Spleen (tissue), 11 donors: ENCODE data around the gene ATP8A2. TPM values are rescaled to one million over a fixed set of nuclear protein-coding genes. Genes with fewer than 3 reads are reported as not detected.

ENCODE experiments used
- DNase-seq: peaks from one replicate; pipeline ENCODE4 v3.0.0-alpha.2; 2020
- H3K27ac ChIP-seq, 8 donors: fragments of 200-600 bp; sonication (generic) in 7 of 8; 1 replicate in 4 of 8; 2 replicates in 4 of 8; pipeline versions ENCODE4 v1.5.0 to v1.8.0; 2016 to 2021; ENCODE audit warnings: inconsistent platforms in 4 of 8, mild to moderate bottlenecking in 4 of 8, moderate library complexity in 1 of 8
- H3K27me3 ChIP-seq, 7 donors: fragments of 200-600 bp; sonication (generic) in 6 of 7; replicated peaks in 1 of 7; 1 replicate in 4 of 7; 2 replicates in 3 of 7; pipeline versions ENCODE4 v1.5.0 to v1.8.0; 2016 to 2021; ENCODE audit warnings: inconsistent platforms in 3 of 7, mild to moderate bottlenecking in 1 of 7
- H3K36me3 ChIP-seq, 6 donors: fragments of 200-600 bp; sonication (generic) in 5 of 6; 1 replicate in 4 of 6; 2 replicates in 2 of 6; pipeline versions ENCODE4 v1.5.0 to v1.8.0; 2016 to 2021; ENCODE audit warnings: inconsistent platforms in 2 of 6
- H3K4me1 ChIP-seq, 6 donors: fragments of 200-600 bp; sonication (generic) in 5 of 6; 1 replicate in 3 of 6; 2 replicates in 3 of 6; pipeline versions ENCODE4 v1.5.0 to v1.8.0; 2016 to 2021; ENCODE audit warnings: inconsistent platforms in 3 of 6
- H3K4me3 ChIP-seq, 8 donors: fragments of 200-600 bp; sonication (generic) in 7 of 8; 1 replicate in 4 of 8; 2 replicates in 4 of 8; pipeline versions ENCODE4 v1.5.0 to v1.8.0; 2016 to 2021; ENCODE audit warnings: inconsistent platforms in 4 of 8, mild to moderate bottlenecking in 4 of 8, moderate library complexity in 2 of 8
- H3K9me3 ChIP-seq, 8 donors: fragments of 200-600 bp; sonication (generic) in 7 of 8; 1 replicate in 4 of 8; 2 replicates in 4 of 8; pipeline versions ENCODE4 v1.5.0 to v1.8.0; 2016 to 2021; ENCODE audit warnings: inconsistent platforms in 4 of 8
- CTCF ChIP-seq, 11 experiments: fragments of 200-600 bp in 7 of 11; fragments of 450-650 bp in 4 of 11; sonication (generic) in 4 of 11; IDR thresholded peaks in 8 of 11; conservative IDR thresholded peaks in 3 of 11; 1 replicate in 7 of 11; 2 replicates in 4 of 11; pipeline versions ENCODE4 v1.4.0 to v1.8.0; 2016 to 2021; ENCODE audit warnings: antibody characterized with exemption in 11 of 11, inconsistent platforms in 4 of 11, mild to moderate bottlenecking in 1 of 11
- POLR2A ChIP-seq, 3 donors: fragments of 450-650 bp; IDR thresholded peaks; one replicate each; pipeline ENCODE4 v1.5.1; 2017; ENCODE audit warnings: antibody characterized with exemption in 3 of 3, mild to moderate bottlenecking in 1 of 3
- POLR2AphosphoS5 ChIP-seq, 3 donors: sonication (generic); formaldehyde crosslinking; IDR thresholded peaks; one replicate each; pipeline ENCODE4 v1.5.1; 2017; ENCODE audit warnings: antibody characterized with exemption in 3 of 3
- WGBS, 5 donors: extraction: QIAGEN DNeasy Blood & Tissue Kit in 3 of 5; methylation state at CpG; one replicate each; pipeline versions ENCODE4 v1.1.5 to v1.1.7; 2013 to 2018; 5-methylcytosine and 5-hydroxymethylcytosine counted together
- intact Hi-C: fragments of 100-400 bp; cut with DNase I; formaldehyde crosslinking; loops from one replicate; pipeline ENCODE4 v1.15.0; 2023; ENCODE audit warnings: low total_unique reads
- polyA plus RNA-seq, 3 donors: library from polyadenylated mRNA; stranded (reverse); fragments of 200-250 nt; gene quantifications; one replicate each; pipeline ENCODE4 v1.2.1, GENCODE V29; 2013
- total RNA-seq, 7 donors: library from RNA; depleted of rRNA in 3 of 7; stranded (reverse); fragments of >200 nt in 3 of 7; fragmentation: NEBNext Ultra II Directional in 4 of 7; extraction: Animal tissue kit (Norgen Biotek cat#: 25700) in 4 of 7; gene quantifications; one replicate each; pipeline versions ENCODE4 v1.1.0 to v1.2.1, GENCODE V29; 2016 to 2021
- donor health status: healthy with polysubstance abuse.
- donor health status: DM: no; HTN: no; CAD: no; lungs with moderate emphysema.
- donor health status: DM: no; HTN: no; CAD: no.
- donor health status: Bipolar disorder and iron deficiency.
- donor health status: healthy.
- donor health status: DM: no; HTN: no; CAD: no.
- donor health status: DM: yes; HTN: yes; CAD: no.

Gene ATP8A2
- total and polyA plus RNA-seq, 10 donors: 0.09 to 0.46 (median 0.25) TPM

- Histone ChIP-seq H3K36me3 (no peaks in the 10 kb centered on the region), H3K27ac (no peak overlapping the region), H3K4me1 (no peaks in the 10 kb centered on the region), H3K27me3 (no peaks in the 10 kb centered on the region), H3K4me3 (no peak overlapping the region), H3K9me3 (no peaks in the 10 kb centered on the region)
- 82 to 89% (median 84%) methylated on average over 12 of the region's 12 CpGs for WGBS, 5 donors
- no peak for DNase-seq
- TF ChIP-seq POLR2A (IDR thresholded peaks at IDR 0.05) (no peak), CTCF (IDR thresholded peaks at IDR 0.05 in 8 of 11, conservative IDR thresholded peaks at IDR 0.05 in 3 of 11) (no peak), POLR2AphosphoS5 (IDR thresholded peaks at IDR 0.05) (no peak)
- intact Hi-C loops: no loop called here
Observed at GRCh38 chr13:25915840-25916518, 544.2 kb downstream of the ATP8A2 start.

- Histone ChIP-seq H3K4me1 (no peaks in the 10 kb centered on the region), H3K27me3 (no peaks in the 10 kb centered on the region), H3K9me3 (no peaks in the 10 kb centered on the region), H3K27ac (no peak overlapping the region), H3K4me3 (no peak overlapping the region), H3K36me3 (no peaks in the 10 kb centered on the region)
- WGBS, 5 donors: 73 to 83% (median 74%) methylated on average over 4 of the region's 4 CpGs
- intact Hi-C loops: no loop called here
- TF ChIP-seq POLR2AphosphoS5 (IDR thresholded peaks at IDR 0.05) (no peak), CTCF (IDR thresholded peaks at IDR 0.05 in 8 of 11, conservative IDR thresholded peaks at IDR 0.05 in 3 of 11) (no peak), POLR2A (IDR thresholded peaks at IDR 0.05) (no peak)
- no peak for DNase-seq
Observed at GRCh38 chr13:25920277-25920676, 548.5 kb downstream of the ATP8A2 start.

GRCh38 chr13:25920931-25921330 is 549.2 kb downstream of the ATP8A2 start:
- WGBS, 5 donors: 68 to 94% (median 87%) methylated on average over 4 of the region's 4 CpGs
- Histone ChIP-seq H3K27me3 (no peaks in the 10 kb centered on the region), H3K4me1 (no peaks in the 10 kb centered on the region), H3K36me3 (no peaks in the 10 kb centered on the region), H3K9me3 (no peaks in the 10 kb centered on the region), H3K27ac (no peak overlapping the region), H3K4me3 (no peak overlapping the region)
- intact Hi-C loops: no loop called here
- DNase-seq: no peak
- TF ChIP-seq POLR2AphosphoS5 (IDR thresholded peaks at IDR 0.05): no peak
- TF ChIP-seq POLR2A (IDR thresholded peaks at IDR 0.05): no peak
- no peak for TF ChIP-seq CTCF (IDR thresholded peaks at IDR 0.05 in 8 of 11, conservative IDR thresholded peaks at IDR 0.05 in 3 of 11)

- no peak for DNase-seq
- H3K27ac ChIP-seq: no peak overlapping the region
- no peak overlapping the region for H3K4me3 ChIP-seq
- no peaks in the 10 kb centered on the region for H3K4me1 ChIP-seq
- H3K9me3 ChIP-seq: no peaks in the 10 kb centered on the region
- TF ChIP-seq CTCF (IDR thresholded peaks at IDR 0.05 in 8 of 11, conservative IDR thresholded peaks at IDR 0.05 in 3 of 11) (no peak), POLR2AphosphoS5 (IDR thresholded peaks at IDR 0.05) (no peak), POLR2A (IDR thresholded peaks at IDR 0.05) (no peak)
- no peaks in the 10 kb centered on the region for H3K36me3 ChIP-seq
- intact Hi-C loops: no loop called here
- 69 to 82% (median 75%) methylated on average over 9 of the region's 9 CpGs for WGBS, 5 donors
- peaks cover 0 to 5% (median 0%) of the 10 kb centered on the region in 7 donors for H3K27me3 ChIP-seq
Observed at GRCh38 chr13:25922376-25922775, 550.6 kb downstream of the ATP8A2 start.
